IPS-18a (cell line): ENCODE results near the gene TYW1.
A peak's percentile ranks its signal among the peaks of the same experiment; 100 is the strongest.
"Not testable (repeated sequence)": the region's sequence is repeated elsewhere in the genome, so short reads cannot be mapped to it uniquely, and the experiment has no call there.

ENCODE experiments used
- H3K27ac ChIP-seq: one replicate; pipeline ENCODE4 v1.5.1; 2013; ENCODE audit warnings: low read length
- H3K27me3 ChIP-seq: one replicate; pipeline ENCODE4 v1.6.1; 2013; ENCODE audit warnings: mild to moderate bottlenecking, low read length; ENCODE audit not compliant: control insufficient read depth, insufficient read depth
- H3K36me3 ChIP-seq: one replicate; pipeline ENCODE4 v1.6.1; 2013; ENCODE audit warnings: low read depth, low read length; ENCODE audit not compliant: control insufficient read depth
- H3K4me1 ChIP-seq: one replicate; pipeline ENCODE4 v1.6.1; 2013; ENCODE audit warnings: low read depth, low read length; ENCODE audit not compliant: control insufficient read depth
- H3K4me3 ChIP-seq: one replicate; pipeline ENCODE4 v1.5.1; 2013; ENCODE audit warnings: low read length
- H3K9ac ChIP-seq: one replicate; pipeline ENCODE4 v1.6.1; 2013; ENCODE audit warnings: mild to moderate bottlenecking, low read length, moderate library complexity
- H3K9me3 ChIP-seq: one replicate; pipeline ENCODE4 v1.6.1; 2013; ENCODE audit warnings: low read depth, low read length; ENCODE audit not compliant: control insufficient read depth

TYW1 gene

GRCh38 chr7:67185660-67186129, 189.1 kb downstream of the TYW1 start:
- not testable (repeated sequence) for H3K27me3 ChIP-seq, H3K27ac ChIP-seq, H3K9ac ChIP-seq, H3K9me3 ChIP-seq, H3K36me3 ChIP-seq, H3K4me3 ChIP-seq
- H3K4me1 ChIP-seq: peaks cover 11% of the 10 kb centered on the region

GRCh38 chr7:67189160-67189559, 192.5 kb downstream of the TYW1 start:
- H3K4me3 ChIP-seq, H3K9me3 ChIP-seq, H3K36me3 ChIP-seq, H3K27me3 ChIP-seq, H3K27ac ChIP-seq, H3K9ac ChIP-seq: not testable (repeated sequence)
- H3K4me1 ChIP-seq: peaks cover 21% of the 10 kb centered on the region

GRCh38 chr7:67189801-67190465, 193.3 kb downstream of the TYW1 start:
- H3K4me1 ChIP-seq: peaks cover 21% of the 10 kb centered on the region
- H3K9me3 ChIP-seq, H3K27ac ChIP-seq, H3K4me3 ChIP-seq, H3K9ac ChIP-seq, H3K27me3 ChIP-seq, H3K36me3 ChIP-seq: not testable (repeated sequence)

- H3K4me1 ChIP-seq: peaks cover 21% of the 10 kb centered on the region
- not testable (repeated sequence) for H3K36me3 ChIP-seq, H3K9ac ChIP-seq, H3K4me3 ChIP-seq, H3K9me3 ChIP-seq, H3K27me3 ChIP-seq
- peak overlapping the region; percentile 31 for H3K27ac ChIP-seq
Observed at GRCh38 chr7:67191002-67191720, 194.5 kb downstream of the TYW1 start.

GRCh38 chr7:67192123-67192702, 195.6 kb downstream of the TYW1 start:
- H3K4me3 ChIP-seq, H3K27ac ChIP-seq, H3K27me3 ChIP-seq, H3K9me3 ChIP-seq, H3K36me3 ChIP-seq, H3K9ac ChIP-seq: not testable (repeated sequence)
- H3K4me1 ChIP-seq: peaks cover 21% of the 10 kb centered on the region

GRCh38 chr7:67192889-67193613, 196.4 kb downstream of the TYW1 start:
- not testable (repeated sequence) for H3K4me3 ChIP-seq, H3K9me3 ChIP-seq, H3K36me3 ChIP-seq, H3K9ac ChIP-seq, H3K27me3 ChIP-seq, H3K27ac ChIP-seq
- H3K4me1 ChIP-seq: peaks cover 21% of the 10 kb centered on the region

- H3K4me3 ChIP-seq, H3K36me3 ChIP-seq, H3K27ac ChIP-seq, H3K4me1 ChIP-seq, H3K9me3 ChIP-seq, H3K27me3 ChIP-seq, H3K9ac ChIP-seq: not testable (repeated sequence)
Observed at GRCh38 chr7:67196176-67196575, 199.5 kb downstream of the TYW1 start.

- not testable (repeated sequence) for H3K36me3 ChIP-seq, H3K4me3 ChIP-seq, H3K4me1 ChIP-seq, H3K27ac ChIP-seq, H3K9me3 ChIP-seq, H3K27me3 ChIP-seq, H3K9ac ChIP-seq
Observed at GRCh38 chr7:67198865-67199526, 202.4 kb downstream of the TYW1 start.

- not testable (repeated sequence) for H3K36me3 ChIP-seq, H3K27ac ChIP-seq, H3K4me3 ChIP-seq, H3K9me3 ChIP-seq, H3K9ac ChIP-seq, H3K4me1 ChIP-seq, H3K27me3 ChIP-seq
Observed at GRCh38 chr7:67205772-67206171, 209.1 kb downstream of the TYW1 start.

- H3K36me3 ChIP-seq: no peaks in the 10 kb centered on the region
- H3K27me3 ChIP-seq: no peaks in the 10 kb centered on the region
- H3K4me3 ChIP-seq: no peak overlapping the region
- no peaks in the 10 kb centered on the region for H3K4me1 ChIP-seq
- H3K9me3 ChIP-seq: no peaks in the 10 kb centered on the region
- H3K27ac ChIP-seq: no peak overlapping the region
- H3K9ac ChIP-seq: no peak overlapping the region
Observed at GRCh38 chr7:67206452-67206851, 209.8 kb downstream of the TYW1 start.

GRCh38 chr7:67208656-67209055, 212.0 kb downstream of the TYW1 start:
- not testable (repeated sequence) for H3K4me1 ChIP-seq, H3K36me3 ChIP-seq, H3K9ac ChIP-seq, H3K27me3 ChIP-seq, H3K9me3 ChIP-seq, H3K27ac ChIP-seq, H3K4me3 ChIP-seq
